CD4-positive, alpha-beta T cell treated with Interleukin-15 for 1 hour (primary cell): ENCODE data around the gene TBC1D23.
"Not testable (repeated sequence)": the region's sequence is repeated elsewhere in the genome, so short reads cannot be mapped to it uniquely, and the experiment has no call there.

Experiments used
- DNase-seq: peaks from one replicate; pipeline ENCODE4 v3.0.0-alpha.2; 2020

TBC1D23 gene

GRCh38 chr3:100257586-100257985, 3.2 kb upstream of the TBC1D23 start:
- no peak for DNase-seq

GRCh38 chr3:100260081-100260684, 609 bp upstream of the TBC1D23 start:
- no peak for DNase-seq

GRCh38 chr3:100261485-100261903, 702 bp downstream of the TBC1D23 start:
- DNase-seq = no peak

GRCh38 chr3:100262925-100263324, 2.1 kb downstream of the TBC1D23 start:
- not testable (repeated sequence) for DNase-seq

GRCh38 chr3:100263583-100263982, 2.8 kb downstream of the TBC1D23 start:
- no peak for DNase-seq

- DNase-seq = no peak
These were observed 3.5 kb downstream of the TBC1D23 start for GRCh38 chr3:100264242-100264641.

- DNase-seq = no peak
These were observed 4.2 kb downstream of the TBC1D23 start for GRCh38 chr3:100265016-100265415.

GRCh38 chr3:100266531-100266930, 5.7 kb downstream of the TBC1D23 start:
- no peak for DNase-seq

- no peak for DNase-seq
These were observed 7.4 kb downstream of the TBC1D23 start for GRCh38 chr3:100268156-100268555.

- no peak for DNase-seq
These were observed 8.2 kb downstream of the TBC1D23 start for GRCh38 chr3:100269001-100269400.

- DNase-seq = no peak
These were observed 8.8 kb downstream of the TBC1D23 start for GRCh38 chr3:100269410-100270214.

- no peak for DNase-seq
These were observed 9.4 kb downstream of the TBC1D23 start for GRCh38 chr3:100270215-100270583.

GRCh38 chr3:100271522-100271921, 10.7 kb downstream of the TBC1D23 start:
- DNase-seq = no peak

GRCh38 chr3:100272797-100273611, 12.2 kb downstream of the TBC1D23 start:
- not testable (repeated sequence) for DNase-seq

GRCh38 chr3:100274361-100274760, 13.6 kb downstream of the TBC1D23 start:
- DNase-seq = no peak

- DNase-seq = no peak
These were observed 16.5 kb downstream of the TBC1D23 start for GRCh38 chr3:100277255-100277800.

- DNase-seq = no peak
These were observed 18.1 kb downstream of the TBC1D23 start for GRCh38 chr3:100278910-100279309.

GRCh38 chr3:100288288-100288894, 27.6 kb downstream of the TBC1D23 start:
- no peak for DNase-seq

- DNase-seq = no peak
These were observed 28.5 kb downstream of the TBC1D23 start for GRCh38 chr3:100289339-100289738.

GRCh38 chr3:100295089-100295488, 34.3 kb downstream of the TBC1D23 start:
- no peak for DNase-seq

GRCh38 chr3:100297784-100298183, 37.0 kb downstream of the TBC1D23 start:
- DNase-seq = no peak

GRCh38 chr3:100299016-100299415, 38.2 kb downstream of the TBC1D23 start:
- no peak for DNase-seq

- DNase-seq = no peak
These were observed 45.9 kb downstream of the TBC1D23 start for GRCh38 chr3:100306695-100307094.
